Measurements from ENCODE around the gene MAP3K8.
"Not testable (repeated sequence)": the region's sequence is repeated elsewhere in the genome, so short reads cannot be mapped to it uniquely, and the experiment has no call there.

Gene MAP3K8

DNA sequence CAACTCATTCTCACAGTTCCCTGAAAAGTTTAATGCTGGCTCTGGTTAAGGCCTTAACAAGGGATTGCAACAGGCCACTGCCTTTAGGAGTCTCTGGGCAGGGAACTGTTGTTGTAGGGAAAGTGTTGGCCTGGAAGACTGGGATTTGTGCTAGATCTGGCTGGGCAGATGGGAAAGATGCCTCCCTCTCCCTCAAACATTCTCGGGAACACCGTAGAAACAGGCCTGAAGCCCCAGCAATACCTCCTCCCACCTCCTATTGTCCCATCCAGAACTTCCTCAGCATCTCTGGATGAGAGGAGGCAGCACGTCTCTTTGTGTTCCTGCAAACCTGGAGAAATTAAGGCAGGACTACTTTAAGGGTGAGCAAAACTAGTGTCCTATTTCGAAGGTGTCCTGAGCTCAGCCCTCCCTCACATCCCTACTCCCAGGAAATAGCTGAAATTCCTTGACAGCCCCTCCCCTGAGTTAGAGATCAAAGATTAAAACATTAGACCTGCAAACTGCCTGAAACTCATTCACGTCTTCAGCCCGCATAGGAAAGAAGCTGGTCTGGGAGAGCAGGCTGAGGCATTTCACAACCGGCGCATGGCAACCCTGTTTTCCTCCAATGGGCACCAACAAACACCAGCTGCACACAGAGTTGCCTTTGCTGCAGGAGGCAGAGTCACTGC lies 10.9 kb upstream of the MAP3K8 start:
- DNase-seq (ENCODE audit: low read depth in 2 of 2), result no peak

DNA sequence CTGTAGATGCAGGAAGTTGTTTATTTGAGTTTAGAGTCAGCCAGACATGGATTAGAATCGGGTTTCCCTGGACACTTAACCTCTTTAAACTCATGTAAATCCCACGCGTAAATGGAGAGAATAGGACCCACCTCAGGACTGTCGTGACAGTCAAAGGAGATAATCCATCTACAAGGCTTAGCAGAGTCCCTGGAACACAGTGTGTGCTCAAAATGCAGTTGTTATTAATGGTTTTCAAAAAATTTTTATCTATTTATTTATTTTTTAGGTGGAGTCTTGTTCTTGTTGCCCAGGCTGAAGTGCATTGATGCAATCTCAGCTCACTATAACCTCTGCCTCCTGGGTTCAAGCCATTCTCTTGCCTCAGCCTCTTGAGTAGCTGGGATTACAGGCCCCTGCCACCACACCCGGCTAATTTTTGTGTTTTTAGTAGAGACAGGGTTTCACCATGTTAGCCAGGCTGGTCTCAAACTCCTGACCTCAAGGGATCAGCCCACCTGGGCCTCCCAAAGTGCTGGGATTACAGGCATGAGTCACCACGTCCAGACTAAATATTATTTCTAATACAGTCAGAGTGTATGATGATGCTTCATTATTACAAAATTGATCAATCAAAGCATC lies 10.2 kb upstream of the MAP3K8 start:
- not testable (repeated sequence) for DNase-seq (ENCODE audit: low read depth in 2 of 2)

DNA sequence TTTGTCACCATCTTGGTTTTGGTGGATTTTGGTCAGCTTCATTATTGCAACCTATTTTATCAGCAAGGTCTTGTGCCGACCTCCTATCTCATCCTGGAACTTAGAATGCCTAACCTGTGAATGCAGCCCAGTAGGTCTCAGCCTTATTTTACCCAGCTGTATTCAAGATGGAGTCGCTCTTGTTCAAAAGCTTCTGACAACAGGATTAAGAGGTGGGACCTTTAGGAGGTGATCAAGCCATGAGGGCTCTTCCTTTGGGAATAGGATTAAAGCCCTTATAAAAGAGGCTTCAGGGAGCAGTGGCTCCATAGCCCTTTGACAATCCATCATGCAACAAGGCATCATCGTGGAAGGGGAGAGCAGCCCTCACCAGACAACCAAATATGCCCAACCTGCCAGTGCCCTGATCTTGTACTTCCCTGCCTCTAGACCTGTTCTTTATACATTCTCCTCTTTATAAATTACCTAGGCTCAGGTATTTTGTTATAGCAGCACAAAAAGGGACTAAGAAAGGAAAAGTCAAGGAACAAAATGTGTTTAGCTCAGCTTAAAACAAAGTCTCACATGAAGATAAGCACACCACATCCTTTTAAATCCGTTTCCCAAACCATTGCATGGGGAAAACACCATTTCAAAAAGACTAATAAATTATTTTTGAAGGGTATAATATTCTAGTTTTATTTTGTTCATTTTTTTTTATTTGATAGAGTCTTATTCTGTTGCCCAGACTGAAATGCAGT lies 8.5 kb upstream of the MAP3K8 start:
- DNase-seq (ENCODE audit: low read depth in 2 of 2), result no peak

DNA sequence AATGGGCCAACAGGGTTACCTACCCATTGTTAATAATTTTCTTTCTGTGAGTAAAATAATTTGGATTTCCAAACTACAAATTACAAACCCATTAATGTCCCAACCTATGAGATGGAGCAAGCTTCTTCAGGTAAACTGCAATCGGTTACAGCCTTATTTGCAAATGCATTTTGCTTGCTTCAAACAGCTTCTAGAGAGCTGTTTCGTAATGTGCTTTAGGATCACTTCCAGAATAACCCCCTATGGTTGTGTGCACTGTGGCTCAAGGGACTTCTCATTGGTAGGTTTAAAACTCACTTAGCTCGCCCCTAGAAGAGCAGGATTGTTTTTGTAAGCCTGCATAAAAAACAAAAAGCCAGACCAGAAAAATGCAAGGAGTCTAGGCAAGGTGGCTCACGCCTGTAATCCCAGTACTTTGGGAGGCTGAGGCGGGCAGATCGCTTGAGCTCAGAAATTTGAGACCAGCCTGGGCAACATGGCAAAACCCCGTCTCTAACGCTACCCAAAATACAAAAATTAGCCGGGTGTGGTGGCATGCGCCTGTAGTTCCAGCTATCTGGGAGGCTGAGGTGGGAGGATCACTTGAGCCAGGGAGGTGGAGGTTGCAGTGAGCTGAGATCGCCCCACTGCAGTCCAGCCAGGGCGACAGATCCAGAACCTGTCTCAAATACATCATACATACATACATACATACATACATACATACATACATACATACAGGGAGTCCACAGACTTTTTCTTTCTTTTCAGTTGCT lies 3.3 kb upstream of the MAP3K8 start:
- DNase-seq (ENCODE audit: low read depth in 2 of 2), result no peak

DNA sequence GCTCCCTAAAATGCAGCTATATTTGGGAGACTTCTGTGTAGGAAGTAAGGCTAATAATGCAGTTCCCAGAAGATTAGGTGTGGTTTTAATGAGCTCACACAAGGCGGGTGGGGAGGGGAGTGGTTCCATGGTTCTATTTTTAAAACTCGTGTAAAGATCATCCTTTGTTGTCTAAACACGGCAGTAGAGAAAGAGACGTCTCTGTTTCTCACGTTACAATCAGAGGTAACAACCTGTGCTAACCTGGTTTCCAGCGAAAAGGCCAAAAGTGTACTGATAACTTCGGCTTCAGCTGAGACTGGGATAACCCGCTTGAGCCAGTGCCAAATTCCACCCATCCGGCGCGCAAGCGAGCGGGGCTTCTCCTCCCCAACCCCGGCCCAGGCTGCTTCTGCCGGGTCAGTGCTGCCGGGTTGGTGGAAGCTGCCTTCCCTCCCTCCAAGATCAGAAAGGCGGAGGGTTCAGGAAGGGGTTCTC lies 2.5 kb upstream of the MAP3K8 start:
- DNase-seq (ENCODE audit: low read depth in 2 of 2), result no peak

DNA sequence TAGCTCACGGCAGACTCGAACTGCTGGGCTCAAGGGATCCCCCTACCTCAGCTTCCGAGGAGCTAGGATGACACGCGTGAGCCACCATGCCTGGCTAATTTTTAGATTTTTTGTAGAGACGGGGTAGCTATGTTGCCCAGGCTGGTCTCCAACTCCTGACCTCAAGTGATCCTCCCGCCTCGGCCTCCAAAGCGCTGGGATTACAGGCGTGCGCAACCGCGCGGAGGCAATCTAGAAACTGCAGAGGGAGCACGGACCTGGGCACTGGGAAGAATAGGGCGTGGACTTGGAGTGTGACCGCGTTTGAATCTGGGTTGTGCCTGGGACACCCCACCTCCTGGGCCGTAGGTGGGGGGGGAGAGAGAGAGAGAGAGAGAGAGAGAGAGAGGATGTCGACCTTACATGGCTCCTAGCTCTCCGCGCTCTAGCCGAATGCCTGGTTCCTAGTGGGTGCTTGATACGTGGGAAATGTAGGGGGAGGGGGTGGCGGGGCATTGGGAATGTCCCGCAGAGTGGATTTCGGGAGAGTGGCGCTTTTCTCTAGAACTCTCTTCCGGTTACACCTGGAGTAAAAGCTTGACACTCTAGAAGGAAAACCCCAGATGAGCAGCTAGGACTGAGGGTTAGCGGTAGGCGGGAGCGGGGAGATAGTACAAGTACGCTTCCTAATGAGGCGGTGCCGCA lies 1.2 kb upstream of the MAP3K8 start:
- DNase-seq (ENCODE audit: low read depth in 2 of 2), result no peak

DNA sequence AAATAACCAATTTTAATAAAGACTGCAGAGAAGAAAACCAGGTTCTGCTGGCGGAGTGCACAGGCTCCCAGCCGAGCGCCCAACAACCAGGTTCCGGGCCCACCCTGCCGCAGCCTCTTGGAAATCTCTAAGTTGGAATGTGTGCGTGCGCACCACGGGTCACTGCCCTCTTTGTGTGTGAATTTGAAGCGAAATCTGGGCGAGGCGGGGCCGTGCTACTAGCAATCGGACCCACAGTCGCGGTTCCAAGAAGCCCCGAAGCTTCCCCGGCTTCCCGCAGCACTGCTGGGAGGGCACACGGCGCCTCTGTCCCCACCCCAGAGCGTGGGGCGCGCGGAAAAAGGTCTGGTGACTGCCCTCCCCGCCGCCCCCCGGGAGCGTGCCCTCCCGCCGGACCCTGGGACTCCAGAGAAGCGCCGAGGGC lies 666 bp upstream of the MAP3K8 start:
- peak in 1 of 2 donors; percentile 8 for DNase-seq (ENCODE audit: low read depth in 2 of 2)

DNA sequence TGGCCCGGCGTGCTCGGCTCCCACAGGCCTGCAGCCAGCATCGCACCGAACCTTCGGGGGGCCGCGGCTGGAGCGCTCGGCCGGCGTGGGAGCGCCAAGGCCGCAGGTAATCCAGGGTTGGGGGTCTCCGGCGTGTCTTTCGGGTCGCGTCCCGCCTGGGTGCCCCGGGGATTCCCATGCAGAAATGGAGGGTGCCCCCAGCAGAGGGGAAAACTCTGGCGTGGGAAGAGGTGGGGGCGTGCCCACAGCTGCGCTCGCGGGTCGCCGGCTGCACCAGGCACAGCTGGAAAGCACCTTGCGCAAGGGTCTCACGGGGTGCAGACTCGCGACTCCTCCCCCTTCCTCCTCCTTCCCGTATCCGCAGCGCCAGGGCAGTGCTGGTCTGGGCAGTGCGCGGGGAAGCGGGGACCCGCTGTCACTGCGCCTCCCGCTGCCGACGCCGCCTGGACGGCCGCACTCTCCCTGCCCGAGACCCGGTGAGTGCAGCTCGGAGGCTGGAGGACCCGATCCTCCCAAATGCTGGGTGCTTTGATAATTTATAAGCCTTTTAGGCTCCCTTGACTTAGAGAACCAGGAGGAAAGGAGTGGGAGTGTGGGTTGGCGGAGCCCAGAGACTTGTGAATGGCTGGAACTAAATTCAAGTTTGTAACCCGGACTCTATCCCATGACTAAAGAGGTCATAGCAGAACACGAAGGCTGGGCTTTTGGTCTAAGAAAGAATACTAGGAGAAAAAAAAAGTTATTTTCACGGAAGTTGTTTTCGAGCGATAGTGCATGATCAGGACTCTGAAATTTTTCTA lies 489 bp downstream of the MAP3K8 start:
- DNase-seq (ENCODE audit: low read depth in 2 of 2), result peak in 1 of 2 donors; percentile 39

DNA sequence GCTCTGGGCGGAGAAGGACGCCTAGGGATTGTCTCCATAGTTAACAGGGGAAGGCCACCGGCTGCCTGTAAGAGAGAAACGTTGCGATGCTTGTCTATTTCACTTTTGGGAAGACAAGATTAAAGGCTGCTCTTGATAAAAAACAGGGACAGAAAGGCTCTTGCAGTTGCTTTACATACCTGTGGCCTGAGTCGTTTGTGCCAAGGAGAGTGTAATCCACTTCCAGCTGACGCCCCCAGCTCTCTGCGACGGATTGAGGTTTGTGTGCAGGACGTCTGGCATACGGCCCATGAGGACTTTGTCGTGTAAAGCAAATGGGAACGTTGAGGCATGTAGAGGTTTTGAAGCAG lies 1.1 kb downstream of the MAP3K8 start:
- no peak for DNase-seq (ENCODE audit: low read depth in 2 of 2)

DNA sequence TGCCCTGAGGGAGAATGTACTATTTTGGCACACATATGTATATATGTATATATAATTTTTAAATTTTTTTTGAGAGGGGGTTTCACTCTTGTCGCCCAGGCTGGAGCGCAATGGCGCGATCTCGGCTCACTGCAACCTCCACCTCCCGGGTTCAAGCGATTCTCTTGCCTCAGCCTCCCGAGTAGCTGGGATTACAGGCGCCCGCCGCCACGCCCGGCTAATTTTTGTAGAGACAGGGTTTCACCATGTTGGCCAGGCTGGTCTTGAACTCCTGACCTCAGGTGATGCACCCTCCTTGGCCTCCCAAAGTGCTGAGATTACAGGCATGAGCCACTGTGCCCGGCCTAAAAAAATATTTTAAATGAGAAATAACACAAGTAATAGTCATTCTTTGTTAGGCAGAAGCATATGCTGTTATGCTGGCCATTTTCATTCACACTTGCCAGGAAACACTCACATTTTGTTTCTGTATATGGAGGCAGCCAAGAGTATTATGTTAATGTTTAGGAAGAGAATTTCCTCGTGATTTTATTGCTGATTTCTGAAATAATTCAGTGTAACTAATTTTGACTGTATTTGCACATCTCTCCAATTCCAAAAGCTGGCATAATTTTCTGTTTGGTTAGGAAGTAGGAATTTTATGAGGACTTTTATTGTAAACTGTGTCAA lies 1.6 kb downstream of the MAP3K8 start:
- not testable (repeated sequence) for DNase-seq (ENCODE audit: low read depth in 2 of 2)

DNA sequence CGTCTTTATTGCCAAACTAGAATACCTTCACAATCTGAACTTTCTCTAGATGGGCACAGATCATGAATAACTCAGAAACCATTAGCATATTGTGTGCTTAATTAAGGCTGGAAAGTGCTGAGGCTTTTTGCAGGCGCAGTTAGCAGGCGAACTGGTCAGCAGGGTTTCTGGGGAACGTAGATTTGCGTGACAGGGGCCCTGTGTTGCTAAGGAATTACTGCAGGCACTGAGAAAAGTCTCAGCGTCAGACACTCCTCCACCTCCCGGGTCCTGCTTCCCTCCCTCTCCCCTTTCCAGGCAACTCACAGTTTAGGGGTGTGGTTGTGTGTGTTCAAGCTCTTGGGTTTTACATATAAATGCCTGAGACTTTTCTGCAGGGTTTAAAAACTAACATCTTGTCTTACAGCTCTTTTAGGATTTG lies 2.2 kb downstream of the MAP3K8 start:
- DNase-seq (ENCODE audit: low read depth in 2 of 2), result no peak

DNA sequence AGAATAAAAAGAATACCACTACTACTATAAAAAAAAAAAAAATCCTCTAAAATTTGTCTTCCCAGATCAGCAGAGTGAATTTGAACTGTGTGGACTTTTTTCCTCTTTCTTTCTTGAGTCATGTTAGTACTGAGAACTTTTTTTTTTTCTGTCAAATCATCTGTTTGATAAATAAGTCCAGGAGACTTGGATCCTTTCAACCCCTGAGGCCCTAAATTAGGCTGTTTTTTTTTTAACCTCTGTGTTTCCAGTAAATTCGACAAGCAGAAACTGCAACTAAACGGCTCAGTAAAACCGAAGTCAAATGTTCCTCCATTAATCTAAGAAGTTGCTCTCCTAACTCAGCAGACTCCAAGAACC lies 2.7 kb downstream of the MAP3K8 start:
- DNase-seq (ENCODE audit: low read depth in 2 of 2), result no peak

DNA sequence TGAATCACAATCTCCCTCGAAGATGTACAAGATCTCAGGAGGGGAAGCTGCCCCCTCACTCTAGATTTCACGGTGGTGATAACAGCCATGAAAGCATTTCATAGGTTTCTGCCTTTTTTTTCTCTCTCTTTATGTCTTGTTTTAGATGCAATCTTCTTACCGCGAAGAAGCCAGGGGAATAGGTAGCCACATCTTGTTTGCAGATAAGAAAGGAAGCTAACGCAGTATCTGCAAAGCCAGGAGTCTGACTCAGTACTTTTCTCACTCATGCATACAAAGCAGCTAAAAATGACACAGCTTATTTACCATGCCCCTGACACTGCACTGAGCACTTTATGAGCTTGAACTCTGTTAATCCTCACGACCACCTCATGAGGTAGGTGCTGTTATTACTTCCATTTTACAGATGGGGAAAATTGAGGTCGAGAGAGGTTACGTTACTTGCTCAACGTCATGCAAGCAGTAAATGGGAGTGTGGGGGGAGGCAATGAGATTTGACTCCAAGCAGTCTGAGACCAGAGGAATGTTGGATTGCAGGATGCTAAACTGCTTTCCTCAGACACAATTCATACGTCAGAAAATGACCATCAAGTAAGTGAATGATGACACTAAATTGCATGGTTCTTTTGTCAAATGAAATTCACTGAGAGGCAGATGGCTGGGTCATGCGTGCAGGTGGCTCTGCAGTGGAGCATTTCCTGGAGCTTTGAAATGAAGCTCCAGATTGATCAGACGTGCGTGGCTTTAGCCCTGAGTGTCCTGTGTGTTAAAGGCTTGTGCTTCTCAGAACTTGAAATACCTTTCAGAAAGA lies 3.3 kb downstream of the MAP3K8 start:
- no peak for DNase-seq (ENCODE audit: low read depth in 2 of 2)

DNA sequence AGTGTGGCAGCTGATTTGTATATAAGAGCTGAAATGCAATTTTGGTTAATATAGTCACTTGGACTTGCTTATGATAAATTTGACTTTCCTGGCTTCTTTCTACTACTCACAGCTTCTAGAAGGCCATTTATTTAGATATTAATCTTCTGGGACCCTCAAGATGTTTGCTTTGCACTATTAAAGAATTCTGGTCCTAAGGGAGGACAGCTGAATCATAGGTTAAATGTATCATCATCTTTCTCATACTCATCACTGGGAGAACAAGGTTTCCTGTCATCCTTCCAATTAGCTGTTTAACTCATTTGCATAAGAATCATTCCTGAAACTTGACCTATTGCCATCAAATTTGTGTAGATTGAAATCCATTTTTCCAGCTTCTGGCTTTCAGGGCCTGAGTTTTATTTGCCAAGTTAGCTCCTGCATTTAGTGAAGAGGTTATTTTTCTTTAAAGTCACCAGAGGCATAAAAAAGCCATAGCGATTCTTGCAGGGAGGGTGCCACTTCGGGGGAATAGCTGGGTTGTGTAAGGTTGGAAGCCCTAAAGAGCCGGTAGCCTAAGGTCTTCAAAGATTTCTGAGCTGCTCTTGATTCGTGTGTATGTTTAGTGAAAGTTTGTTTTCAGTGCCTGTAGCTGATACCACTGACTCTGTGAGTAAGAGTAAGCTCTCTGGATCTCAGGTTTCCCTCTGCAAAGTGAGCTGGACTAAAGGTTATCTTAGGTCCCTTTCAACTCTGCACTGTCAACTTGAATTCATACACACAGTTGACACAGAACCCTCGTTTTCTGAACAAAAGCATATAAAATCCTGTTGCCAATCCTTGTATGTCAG lies 4.3 kb downstream of the MAP3K8 start:
- no peak for DNase-seq (ENCODE audit: low read depth in 2 of 2)

DNA sequence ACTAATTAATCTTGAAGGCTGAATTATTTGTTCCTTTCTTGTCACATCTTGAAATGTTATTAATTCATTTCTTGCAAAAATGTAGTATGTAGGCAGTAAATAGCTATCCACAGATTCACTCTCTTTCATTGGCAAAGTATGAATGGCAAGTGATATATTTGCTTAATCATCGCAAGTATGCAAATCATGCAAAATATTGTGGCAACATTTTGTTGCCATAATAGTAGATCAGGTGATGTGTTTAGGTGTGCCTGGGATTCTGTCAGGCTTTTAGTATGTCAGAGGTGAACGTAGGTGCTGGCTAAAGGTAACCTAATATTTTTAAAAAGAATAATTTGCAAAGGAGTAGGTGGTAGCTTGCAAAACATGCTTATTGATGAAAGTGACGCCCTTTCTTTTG lies 5.9 kb downstream of the MAP3K8 start:
- DNase-seq (ENCODE audit: low read depth in 2 of 2), result no peak

DNA sequence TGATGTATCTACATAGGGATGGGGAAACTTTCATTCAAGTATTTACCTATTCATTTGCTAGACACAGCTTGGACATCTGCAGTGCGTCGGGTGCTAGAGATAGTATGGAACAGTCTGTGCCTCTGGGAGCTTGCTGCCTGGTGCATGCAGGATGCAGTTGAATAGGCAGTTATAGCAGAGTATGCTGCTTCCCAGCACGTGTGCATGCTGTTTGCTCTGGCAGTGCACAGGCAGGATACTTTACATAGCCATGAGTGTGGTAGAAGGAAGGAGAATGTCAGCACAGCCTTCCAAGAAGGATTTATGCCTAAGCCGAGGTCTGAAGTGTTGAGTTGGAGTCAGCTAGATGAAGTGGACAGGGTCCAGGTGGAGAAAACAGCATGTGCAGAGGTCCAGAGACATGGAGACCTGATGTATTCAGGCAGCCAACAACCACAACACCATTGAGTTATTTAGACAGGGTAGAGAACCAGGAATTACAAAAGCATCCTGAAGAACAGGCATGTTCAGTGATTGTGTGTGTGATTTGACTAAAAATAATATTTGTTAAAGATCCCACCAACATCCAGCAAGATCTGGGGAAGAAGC lies 8.1 kb downstream of the MAP3K8 start:
- no peak for DNase-seq (ENCODE audit: low read depth in 2 of 2)

DNA sequence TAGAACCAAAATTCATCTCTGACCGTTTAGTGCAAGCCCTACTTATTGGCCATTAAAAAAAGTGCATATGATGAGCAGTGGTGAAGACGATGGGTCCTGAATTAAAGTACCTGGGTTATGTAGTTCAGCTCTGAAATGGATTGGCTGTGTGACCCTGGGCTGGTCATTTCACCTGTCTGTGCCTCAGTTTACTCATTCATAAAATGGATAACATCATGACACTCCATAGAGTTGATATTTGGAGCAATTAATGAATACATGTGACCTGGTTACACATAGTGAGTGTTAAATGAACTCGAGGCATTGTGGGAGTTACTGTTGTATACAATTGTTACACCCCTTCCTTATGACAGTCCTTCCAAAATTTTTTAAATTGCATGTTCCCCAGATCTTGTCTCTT lies 9.1 kb downstream of the MAP3K8 start:
- DNase-seq (ENCODE audit: low read depth in 2 of 2), result no peak

DNA sequence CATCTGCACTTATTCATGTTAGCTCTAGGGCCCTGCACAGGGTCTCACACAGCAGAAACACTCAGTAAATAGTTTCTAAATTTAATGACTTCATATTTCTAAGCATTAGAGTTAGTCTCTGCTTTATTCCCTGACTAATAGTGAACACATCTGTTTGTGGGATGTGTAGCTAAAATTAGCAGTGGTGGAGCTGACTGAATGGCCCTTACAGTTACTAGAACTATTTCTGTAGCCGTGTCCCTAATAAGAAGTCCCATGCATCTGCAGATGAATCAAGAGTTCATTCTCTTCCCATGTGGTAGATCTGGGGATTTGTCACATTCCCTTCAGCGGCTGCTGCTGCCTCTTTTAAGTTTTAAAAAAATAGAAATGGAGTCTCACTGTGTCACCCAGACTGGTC lies 11.7 kb downstream of the MAP3K8 start:
- no peak for DNase-seq (ENCODE audit: low read depth in 2 of 2)
